ENCODE results near the gene DLGAP3. TPM values are rescaled to one million over a fixed set of nuclear protein-coding genes. Genes with fewer than 3 reads are reported as not detected.

Gene DLGAP3
- total RNA-seq, 1 donor from 2014 or later: not detected

DNA sequence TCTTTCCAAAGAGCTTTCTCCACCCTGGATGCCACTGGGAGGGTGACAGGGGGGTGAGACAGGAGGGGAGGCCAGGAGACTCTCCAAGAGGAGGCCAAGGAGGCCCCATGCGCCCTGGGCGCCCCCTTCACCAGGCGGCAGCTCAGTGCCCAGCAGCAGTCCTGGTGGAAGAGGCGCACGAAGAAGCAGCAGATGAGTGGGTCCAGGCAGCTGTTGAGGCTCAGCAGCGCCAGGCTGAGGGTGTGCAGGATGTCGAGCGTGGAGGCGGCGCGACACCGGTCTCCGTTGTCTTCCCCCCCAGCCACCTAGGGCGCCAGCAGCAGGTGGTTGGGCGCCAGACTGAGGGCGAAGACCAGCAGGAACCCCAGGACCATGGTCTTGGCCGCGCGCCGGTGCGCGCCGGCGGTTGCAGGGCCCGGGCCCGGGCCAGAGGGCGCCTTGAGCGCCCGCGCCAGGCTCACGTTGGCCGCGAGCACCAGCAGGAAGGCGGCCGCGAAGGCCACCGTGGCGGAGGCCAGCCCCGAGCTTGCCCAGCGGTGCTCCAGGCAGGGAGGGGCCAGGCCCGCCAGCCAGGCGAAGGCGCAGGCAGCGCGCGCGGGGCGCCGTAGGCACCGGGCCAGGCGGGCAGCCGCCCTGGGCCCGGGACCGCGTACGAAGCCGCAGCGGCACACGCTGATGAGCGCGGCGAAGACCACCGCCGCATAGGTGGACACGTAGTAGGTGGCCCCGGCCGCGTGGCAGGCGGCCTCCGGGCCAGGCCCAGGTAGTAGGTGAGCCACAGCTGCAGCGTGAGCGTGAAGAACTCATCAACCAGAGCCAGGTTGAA is 47.1 kb upstream of the DLGAP3 start:
- intact Hi-C loops (cut with DNase I): no loop called here
- Histone ChIP-seq H3K27me3 (no peaks in the 10 kb centered on the region), H3K36me3 (no peaks in the 10 kb centered on the region), H3K4me1 (no peaks in the 10 kb centered on the region), H3K27ac (no peak overlapping the region), H3K9me3 (no peaks in the 10 kb centered on the region), H3K4me3 (no peak overlapping the region)
- no peak for DNase-seq (ENCODE audit: extremely low spot score in 2 of 2)
- TF ChIP-seq POLR2A (IDR thresholded peaks at IDR 0.05): no peak
- TF ChIP-seq CTCF (IDR thresholded peaks at IDR 0.05): no peak
- no peak for TF ChIP-seq POLR2AphosphoS5 (IDR thresholded peaks at IDR 0.05; ENCODE audit: insufficient read depth in 1 of 2, low read depth in 1 of 2)

DNA sequence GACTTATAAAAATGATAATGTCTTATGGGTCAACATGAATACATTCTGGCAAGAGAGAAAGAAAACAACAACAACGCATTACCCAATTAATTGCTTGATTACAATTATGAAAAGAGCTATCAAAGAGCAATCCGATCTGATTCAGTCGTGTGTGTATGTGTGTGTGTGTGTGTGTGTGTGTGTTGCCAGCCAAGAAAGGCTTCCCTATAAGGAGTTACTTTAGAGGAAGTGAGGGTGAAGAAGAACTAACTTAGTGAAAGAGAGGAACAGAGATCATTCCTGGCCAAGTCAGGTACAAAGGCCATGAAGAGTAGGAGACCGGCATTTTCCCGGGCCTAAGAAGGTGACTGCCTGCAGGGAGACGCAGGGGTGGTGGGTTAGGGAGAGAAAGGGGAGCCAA is 46.3 kb upstream of the DLGAP3 start:
- H3K27me3 ChIP-seq: no peaks in the 10 kb centered on the region
- TF ChIP-seq POLR2AphosphoS5 (IDR thresholded peaks at IDR 0.05; ENCODE audit: insufficient read depth in 1 of 2, low read depth in 1 of 2): no peak
- TF ChIP-seq CTCF (IDR thresholded peaks at IDR 0.05): no peak
- TF ChIP-seq POLR2A (IDR thresholded peaks at IDR 0.05): no peak
- no peak overlapping the region for H3K27ac ChIP-seq
- intact Hi-C loops (cut with DNase I): no loop called here
- no peaks in the 10 kb centered on the region for H3K36me3 ChIP-seq
- DNase-seq (ENCODE audit: extremely low spot score in 2 of 2): no peak
- no peaks in the 10 kb centered on the region for H3K4me1 ChIP-seq
- H3K9me3 ChIP-seq: no peaks in the 10 kb centered on the region
- no peak overlapping the region for H3K4me3 ChIP-seq

DNA sequence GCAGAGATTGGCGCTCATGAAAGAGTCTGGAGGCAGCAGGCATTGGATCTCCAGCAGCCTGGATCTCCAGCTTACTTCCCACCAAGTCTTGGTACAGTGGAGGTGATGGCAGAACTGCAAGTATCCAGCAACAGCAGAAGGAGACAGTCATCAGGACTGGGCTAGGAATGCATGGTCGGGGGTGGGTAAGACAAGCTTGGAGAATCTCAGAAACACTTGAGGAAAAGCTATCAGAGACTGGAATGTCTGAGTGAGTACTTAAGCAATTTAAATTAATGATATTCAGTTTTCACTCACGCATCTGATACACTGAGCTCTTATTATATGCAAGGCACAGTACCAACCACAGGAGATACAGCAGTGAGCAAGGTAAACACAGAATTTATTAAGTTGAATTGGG is 45.9 kb upstream of the DLGAP3 start:
- H3K36me3 ChIP-seq: no peaks in the 10 kb centered on the region
- no peaks in the 10 kb centered on the region for H3K4me1 ChIP-seq
- no peak overlapping the region for H3K4me3 ChIP-seq
- H3K9me3 ChIP-seq: no peaks in the 10 kb centered on the region
- no peaks in the 10 kb centered on the region for H3K27me3 ChIP-seq
- no peak overlapping the region for H3K27ac ChIP-seq
- TF ChIP-seq POLR2A (IDR thresholded peaks at IDR 0.05): no peak
- TF ChIP-seq POLR2AphosphoS5 (IDR thresholded peaks at IDR 0.05; ENCODE audit: insufficient read depth in 1 of 2, low read depth in 1 of 2): no peak
- no peak for TF ChIP-seq CTCF (IDR thresholded peaks at IDR 0.05)
- intact Hi-C loops (cut with DNase I): no loop called here
- no peak for DNase-seq (ENCODE audit: extremely low spot score in 2 of 2)

DNA sequence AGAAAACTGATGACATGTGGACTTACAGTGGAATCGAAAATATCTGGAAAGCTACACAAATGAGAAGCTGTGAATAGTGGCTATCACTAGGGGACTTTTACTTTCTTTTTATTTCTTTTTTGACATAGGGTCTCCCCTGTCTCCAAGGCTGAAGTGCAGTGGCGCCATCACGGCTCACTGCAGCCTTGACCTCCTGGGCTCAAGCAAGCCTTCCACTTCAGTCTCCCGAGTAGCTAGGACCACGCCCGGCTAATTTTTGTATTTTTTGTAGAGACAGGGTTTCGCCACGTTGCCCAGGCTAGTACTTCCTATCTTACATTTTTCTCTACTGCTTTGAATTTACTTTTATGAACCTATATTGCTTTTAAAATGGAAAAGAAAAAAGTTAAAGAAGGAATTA is 45.2 kb upstream of the DLGAP3 start:
- H3K9me3 ChIP-seq: no peaks in the 10 kb centered on the region
- no peaks in the 10 kb centered on the region for H3K27me3 ChIP-seq
- H3K4me3 ChIP-seq: no peak overlapping the region
- H3K27ac ChIP-seq: no peak overlapping the region
- H3K36me3 ChIP-seq: no peaks in the 10 kb centered on the region
- H3K4me1 ChIP-seq: no peaks in the 10 kb centered on the region
- intact Hi-C loops (cut with DNase I): no loop called here
- TF ChIP-seq POLR2A (IDR thresholded peaks at IDR 0.05): no peak
- TF ChIP-seq POLR2AphosphoS5 (IDR thresholded peaks at IDR 0.05; ENCODE audit: insufficient read depth in 1 of 2, low read depth in 1 of 2): no peak
- no peak for TF ChIP-seq CTCF (IDR thresholded peaks at IDR 0.05)
- no peak for DNase-seq (ENCODE audit: extremely low spot score in 2 of 2)

DNA sequence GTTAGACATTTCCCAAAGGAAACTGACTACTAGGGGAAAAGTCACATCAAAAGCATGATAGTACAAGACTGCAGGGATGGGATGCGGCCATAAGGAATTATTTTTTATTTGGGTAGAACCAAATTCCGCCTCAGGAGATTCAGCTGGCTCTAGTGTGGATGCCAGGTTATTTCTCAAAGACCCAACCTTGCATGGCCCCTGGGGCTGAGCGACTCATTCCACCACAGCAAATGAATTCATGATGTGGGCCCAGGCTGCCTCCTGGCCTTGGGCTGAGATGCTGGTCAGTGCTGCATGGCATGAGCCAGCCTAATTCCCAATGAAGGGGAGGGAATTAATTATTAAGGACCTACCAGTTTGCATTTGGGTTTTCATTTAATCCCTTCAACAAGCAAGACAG is 43.9 kb upstream of the DLGAP3 start:
- Histone ChIP-seq H3K27me3 (no peaks in the 10 kb centered on the region), H3K4me1 (no peaks in the 10 kb centered on the region), H3K4me3 (no peak overlapping the region), H3K9me3 (no peaks in the 10 kb centered on the region), H3K27ac (no peak overlapping the region), H3K36me3 (no peaks in the 10 kb centered on the region)
- no peak for TF ChIP-seq POLR2A (IDR thresholded peaks at IDR 0.05)
- no peak for TF ChIP-seq POLR2AphosphoS5 (IDR thresholded peaks at IDR 0.05; ENCODE audit: insufficient read depth in 1 of 2, low read depth in 1 of 2)
- no peak for TF ChIP-seq CTCF (IDR thresholded peaks at IDR 0.05)
- no peak for DNase-seq (ENCODE audit: extremely low spot score in 2 of 2)
- intact Hi-C loops (cut with DNase I): no loop called here
